Neural progenitor cell (in vitro differentiated cells): ENCODE data around the gene PRPF8. TPM values are rescaled to one million over a fixed set of nuclear protein-coding genes. Genes with fewer than 3 reads are reported as not detected.

Experiments used
- DNase-seq: peaks from one replicate; pipeline ENCODE4 v3.0.0-alpha.2; 2016; ENCODE audit warnings: low spot score
- H2AFZ ChIP-seq: fragments of 200-600 bp; sonication (generic); replicated peaks from 2 replicates; pipeline ENCODE4 v1.6.1; 2016; ENCODE audit warnings: antibody characterized with exemption
- H3F3A ChIP-seq: fragments of 200-600 bp; sonication (generic); 2 replicates; pipeline ENCODE4 v1.6.1; 2016; ENCODE audit warnings: antibody characterized with exemption, low read depth
- H3K27ac ChIP-seq: fragments of 200-600 bp; sonication (generic); 2 replicates; pipeline ENCODE4 v1.5.1; 2016; ENCODE audit warnings: mild to moderate bottlenecking
- H3K27me3 ChIP-seq: fragments of 200-600 bp; sonication (generic); 2 replicates; pipeline ENCODE4 v1.6.1; 2016; ENCODE audit warnings: mild to moderate bottlenecking, moderate library complexity
- H3K36me3 ChIP-seq: fragments of 200-600 bp; sonication (generic); 2 replicates; pipeline ENCODE4 v1.5.1; 2016
- H3K4me1 ChIP-seq: fragments of 200-600 bp; sonication (generic); 2 replicates; pipeline ENCODE4 v1.6.1; 2016; ENCODE audit warnings: mixed run types
- H3K4me2 ChIP-seq: fragments of 200-600 bp; sonication (generic); 2 replicates; pipeline ENCODE4 v1.6.1; 2016
- H3K4me3 ChIP-seq: fragments of 200-600 bp; sonication (generic); 2 replicates; pipeline ENCODE4 v1.5.1; 2016
- H3K79me2 ChIP-seq: fragments of 200-600 bp; sonication (generic); 2 replicates; pipeline ENCODE4 v1.6.1; 2016; ENCODE audit warnings: low read depth
- H3K9ac ChIP-seq: fragments of 200-600 bp; sonication (generic); 2 replicates; pipeline ENCODE4 v1.6.1; 2016
- H3K9me3 ChIP-seq: fragments of 200-600 bp; sonication (generic); 2 replicates; pipeline ENCODE4 v1.5.1; 2016; ENCODE audit warnings: low read depth
- H4K20me1 ChIP-seq: fragments of 200-600 bp; sonication (generic); 2 replicates; pipeline ENCODE4 v1.6.1; 2016; ENCODE audit warnings: low read depth
- H3K27ac Mint-ChIP-seq: 3 replicates; pipeline ENCODE4 v1.8.0; 2021; ENCODE audit warnings: mixed read lengths
- H3K27me3 Mint-ChIP-seq: 2 replicates; pipeline ENCODE4 v1.8.0; 2022; ENCODE audit warnings: low read depth, mild to moderate bottlenecking, inconsistent platforms, moderate library complexity, mixed read lengths; ENCODE audit not compliant: insufficient read depth
- H3K36me3 Mint-ChIP-seq: 3 replicates; pipeline ENCODE4 v1.8.0; 2021; ENCODE audit warnings: mixed read lengths
- H3K4me1 Mint-ChIP-seq: 3 replicates; pipeline ENCODE4 v1.8.0; 2021; ENCODE audit warnings: mixed read lengths
- H3K4me3 Mint-ChIP-seq: 3 replicates; pipeline ENCODE4 v1.8.0; 2021; ENCODE audit warnings: mild to moderate bottlenecking, moderate library complexity, mixed read lengths
- H3K9me3 Mint-ChIP-seq: 3 replicates; pipeline ENCODE4 v1.8.0; 2020; ENCODE audit warnings: mixed read lengths
- CTCF ChIP-seq: fragments of 200-600 bp; sonication (generic); IDR thresholded peaks from 2 replicates; pipeline ENCODE4 v1.5.1; 2017; ENCODE audit warnings: antibody characterized with exemption, mild to moderate bottlenecking
- EZH2 ChIP-seq: fragments of 200-600 bp; sonication (generic); IDR thresholded peaks from 2 replicates; pipeline ENCODE4 v1.6.1; 2017; ENCODE audit warnings: antibody characterized with exemption, mild to moderate bottlenecking, moderate library complexity
- EZH2phosphoT487 ChIP-seq: fragments of 200-600 bp; sonication (generic); IDR thresholded peaks from 2 replicates; pipeline ENCODE4 v1.6.1; 2017; ENCODE audit warnings: antibody characterized with exemption
- total RNA-seq: library from RNA; depleted of rRNA; stranded (reverse); fragments of >200 nt; gene quantifications from 2 replicates; pipeline ENCODE4 v1.2.3, GENCODE V29; 2015; ENCODE audit warnings: low replicate concordance

Gene PRPF8
- total RNA-seq, 1 donor from 2014 or later, result 119 TPM

- Histone ChIP-seq H3K27me3 (peaks cover 35% of the 10 kb centered on the region), H3K27ac (no peak overlapping the region), H3K4me2 (no peak overlapping the region), H3F3A (peaks cover 27% of the 10 kb centered on the region), H4K20me1 (peaks cover 12% of the 10 kb centered on the region), H2AFZ (no peak overlapping the region), H3K9ac (no peak overlapping the region), H3K79me2 (no peaks in the 10 kb centered on the region), H3K9me3 (no peaks in the 10 kb centered on the region), H3K36me3 (no peaks in the 10 kb centered on the region), H3K4me1 (peaks cover 20% of the 10 kb centered on the region), H3K4me3 (no peak overlapping the region)
- H3K27me3 Mint-ChIP-seq, result peaks cover 8% of the 10 kb centered on the region
- peaks cover 28% of the 10 kb centered on the region for H3K4me1 Mint-ChIP-seq
- no peak for TF ChIP-seq EZH2phosphoT487
- TF ChIP-seq CTCF, result no peak
- TF ChIP-seq EZH2, result no peak
- DNase-seq, result no peak
- no peak overlapping the region for H3K27ac Mint-ChIP-seq
- H3K9me3 Mint-ChIP-seq, result no peaks in the 10 kb centered on the region
- peak overlapping the region; percentile 83 for H3K4me3 Mint-ChIP-seq
- no peaks in the 10 kb centered on the region for H3K36me3 Mint-ChIP-seq
These were observed 54.0 kb downstream of the PRPF8 start for GRCh38 chr17:1630662-1631061.

GRCh38 chr17:1629504-1630310, 55.0 kb downstream of the PRPF8 start:
- H3K4me1 Mint-ChIP-seq, result peaks cover 33% of the 10 kb centered on the region
- Histone ChIP-seq H3K9me3 (no peaks in the 10 kb centered on the region), H3K79me2 (no peaks in the 10 kb centered on the region), H3F3A (peaks cover 35% of the 10 kb centered on the region), H3K36me3 (no peaks in the 10 kb centered on the region), H3K9ac (peak overlapping the region; percentile 52), H3K27ac (no peak overlapping the region), H3K4me2 (peak overlapping the region; percentile 90), H3K27me3 (peaks cover 35% of the 10 kb centered on the region), H2AFZ (peak overlapping the region; percentile 79), H3K4me1 (peaks cover 25% of the 10 kb centered on the region), H4K20me1 (peaks cover 15% of the 10 kb centered on the region), H3K4me3 (peak overlapping the region; percentile 69)
- no peaks in the 10 kb centered on the region for H3K9me3 Mint-ChIP-seq
- DNase-seq, result peak; percentile 54
- peak overlapping the region; percentile 83 for H3K4me3 Mint-ChIP-seq
- peaks cover 9% of the 10 kb centered on the region for H3K27me3 Mint-ChIP-seq
- H3K27ac Mint-ChIP-seq, result peak overlapping the region; percentile 35
- H3K36me3 Mint-ChIP-seq, result no peaks in the 10 kb centered on the region
- peak; percentile 57 for TF ChIP-seq CTCF
- TF ChIP-seq EZH2, result no peak

- H3F3A ChIP-seq, result peaks cover 35% of the 10 kb centered on the region
- peak overlapping the region; percentile 90 for H3K4me3 Mint-ChIP-seq
- no peaks in the 10 kb centered on the region for H3K36me3 Mint-ChIP-seq
- H3K9me3 ChIP-seq, result no peaks in the 10 kb centered on the region
- DNase-seq, result peak; percentile 98
- H3K4me2 ChIP-seq, result peak overlapping the region; percentile 90
- H3K36me3 ChIP-seq, result no peaks in the 10 kb centered on the region
- peaks cover 15% of the 10 kb centered on the region for H4K20me1 ChIP-seq
- H3K27ac ChIP-seq, result peak overlapping the region; percentile 93
- TF ChIP-seq EZH2 (peak; percentile 9), EZH2phosphoT487 (no peak), CTCF (peak; percentile 45)
- H3K4me3 ChIP-seq, result peak overlapping the region; percentile 69
- H3K27me3 Mint-ChIP-seq, result peaks cover 7% of the 10 kb centered on the region
- H3K9me3 Mint-ChIP-seq, result no peaks in the 10 kb centered on the region
- H3K79me2 ChIP-seq, result no peaks in the 10 kb centered on the region
- H3K27me3 ChIP-seq, result peaks cover 35% of the 10 kb centered on the region
- H3K4me1 ChIP-seq, result peaks cover 25% of the 10 kb centered on the region
- H3K27ac Mint-ChIP-seq, result peak overlapping the region; percentile 61
- H3K9ac ChIP-seq, result peak overlapping the region; percentile 52
- H2AFZ ChIP-seq, result peak overlapping the region; percentile 79
- peaks cover 33% of the 10 kb centered on the region for H3K4me1 Mint-ChIP-seq
These were observed 55.7 kb downstream of the PRPF8 start for GRCh38 chr17:1628856-1629503.
